Esophagus squamous epithelium (tissue), 4 donors: Measurements from ENCODE around the gene HYPK.
"Not testable (repeated sequence)": the region's sequence is repeated elsewhere in the genome, so short reads cannot be mapped to it uniquely, and the experiment has no call there.

Experiments used
- CTCF ChIP-seq, 6 experiments: fragments of 450-650 bp in 4 of 6; fragments of 200-600 bp in 2 of 6; sonication (generic) in 2 of 6; IDR thresholded peaks; one replicate each; pipeline ENCODE4 v1.5.1; 2016 to 2019; ENCODE audit warnings: antibody characterized with exemption in 6 of 6, mild to moderate bottlenecking in 4 of 6, moderate library complexity in 4 of 6
- POLR2A ChIP-seq, 4 donors: fragments of 450-650 bp; IDR thresholded peaks; one replicate each; pipeline ENCODE4 v1.6.1; 2017; ENCODE audit warnings: antibody characterized with exemption in 4 of 4, mild to moderate bottlenecking in 4 of 4, moderate library complexity in 3 of 4

GRCh38 chr15:43829951-43830540 is 29.6 kb downstream of the HYPK start:
- TF ChIP-seq CTCF, POLR2A (IDR thresholded peaks at IDR 0.05): not testable (repeated sequence)
